ENCODE data around the gene HOXA10. TPM values are rescaled to one million over a fixed set of nuclear protein-coding genes. Genes with fewer than 3 reads are reported as not detected.

The HOXA10 gene
- total RNA-seq, 1 experiment from 2014 or later, result 22.1 TPM

DNA sequence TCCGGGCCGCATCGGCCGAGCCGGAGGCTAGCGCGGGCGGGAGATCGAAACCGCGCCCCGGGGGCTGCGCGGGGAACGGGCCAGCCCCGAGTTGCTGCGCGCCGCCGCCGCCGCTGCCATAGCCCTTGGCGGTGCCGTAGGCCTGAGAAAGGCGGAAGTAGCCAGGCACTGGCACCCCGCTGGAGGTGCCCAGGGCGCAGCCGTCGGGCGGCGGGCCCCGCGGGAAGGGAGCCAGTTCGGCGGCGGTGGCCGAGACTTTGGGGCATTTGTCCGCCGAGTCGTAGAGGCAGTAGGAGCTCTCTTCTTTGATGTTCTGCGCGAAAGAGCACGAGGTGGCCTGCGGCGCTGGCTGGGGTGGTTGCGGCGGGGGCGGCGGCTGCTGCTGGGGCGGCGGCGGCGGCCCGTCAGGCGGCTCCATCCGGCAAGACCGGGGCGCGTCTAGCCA is 587 bp downstream of the HOXA10 start:
- DNase-seq (ENCODE audit: low read depth), result peak; percentile 65
- in situ Hi-C loops (cut with HindIII; ENCODE audit: low pct_unique_long_range_greater_than_20kb, low sequenced_read_pairs), result no loop called here

GRCh38 chr7:27172823-27173510 is 1.2 kb downstream of the HOXA10 start:
- in situ Hi-C loops (cut with HindIII; ENCODE audit: low pct_unique_long_range_greater_than_20kb, low sequenced_read_pairs), result no loop called here
- DNase-seq (ENCODE audit: low read depth), result peak; percentile 87

DNA sequence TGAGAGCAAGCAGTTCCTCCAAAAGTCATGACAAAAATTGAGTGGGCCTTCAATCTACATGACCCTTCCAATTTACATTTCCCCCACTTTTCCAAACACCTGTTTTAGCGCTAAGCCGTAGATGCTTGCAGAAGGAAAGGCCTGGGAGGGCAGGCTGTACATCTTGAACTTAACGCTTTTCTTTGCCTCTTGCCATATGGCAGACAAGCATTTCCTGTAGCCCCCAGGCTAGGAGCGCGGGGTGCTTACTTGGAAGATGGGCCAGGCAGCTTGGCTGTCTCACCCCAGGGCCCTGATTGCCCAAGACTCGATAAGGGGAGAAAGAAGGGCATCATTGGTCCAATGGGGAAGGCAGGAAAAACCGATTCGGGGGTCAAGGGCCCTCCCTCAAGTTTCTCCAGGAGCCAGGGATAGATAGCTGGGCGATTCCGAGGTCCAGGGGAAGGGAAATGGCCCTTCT is 1.8 kb downstream of the HOXA10 start:
- in situ Hi-C loops (cut with HindIII; ENCODE audit: low pct_unique_long_range_greater_than_20kb, low sequenced_read_pairs), result no loop called here

GRCh38 chr7:27171637-27172314 is 2.3 kb downstream of the HOXA10 start:
- DNase-seq (ENCODE audit: low read depth), result peak; percentile 70
- in situ Hi-C loops (cut with HindIII; ENCODE audit: low pct_unique_long_range_greater_than_20kb, low sequenced_read_pairs), result no loop called here

More for the DNA sequence above, 1.8 kb downstream of the HOXA10 start:
- peak; percentile 62 for DNase-seq (ENCODE audit: low read depth)

DNA sequence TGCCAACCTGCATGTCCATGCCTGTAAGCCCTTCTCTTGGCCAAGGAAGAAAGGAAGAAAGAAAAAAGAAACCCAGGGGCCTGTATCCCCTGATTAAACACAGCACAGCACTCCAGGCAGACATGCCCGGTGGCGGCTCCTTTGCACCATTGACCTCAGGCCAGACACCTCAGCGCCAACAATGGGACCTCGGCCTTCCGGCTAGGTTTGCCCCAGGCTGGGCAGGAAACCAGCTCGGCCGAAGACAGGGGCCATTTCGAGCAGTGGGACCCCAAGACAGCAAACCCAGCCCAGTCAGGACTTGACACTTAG is 2.8 kb downstream of the HOXA10 start:
- in situ Hi-C loops (cut with HindIII; ENCODE audit: low pct_unique_long_range_greater_than_20kb, low sequenced_read_pairs), result no loop called here
- DNase-seq (ENCODE audit: low read depth), result peak; percentile 65

DNA sequence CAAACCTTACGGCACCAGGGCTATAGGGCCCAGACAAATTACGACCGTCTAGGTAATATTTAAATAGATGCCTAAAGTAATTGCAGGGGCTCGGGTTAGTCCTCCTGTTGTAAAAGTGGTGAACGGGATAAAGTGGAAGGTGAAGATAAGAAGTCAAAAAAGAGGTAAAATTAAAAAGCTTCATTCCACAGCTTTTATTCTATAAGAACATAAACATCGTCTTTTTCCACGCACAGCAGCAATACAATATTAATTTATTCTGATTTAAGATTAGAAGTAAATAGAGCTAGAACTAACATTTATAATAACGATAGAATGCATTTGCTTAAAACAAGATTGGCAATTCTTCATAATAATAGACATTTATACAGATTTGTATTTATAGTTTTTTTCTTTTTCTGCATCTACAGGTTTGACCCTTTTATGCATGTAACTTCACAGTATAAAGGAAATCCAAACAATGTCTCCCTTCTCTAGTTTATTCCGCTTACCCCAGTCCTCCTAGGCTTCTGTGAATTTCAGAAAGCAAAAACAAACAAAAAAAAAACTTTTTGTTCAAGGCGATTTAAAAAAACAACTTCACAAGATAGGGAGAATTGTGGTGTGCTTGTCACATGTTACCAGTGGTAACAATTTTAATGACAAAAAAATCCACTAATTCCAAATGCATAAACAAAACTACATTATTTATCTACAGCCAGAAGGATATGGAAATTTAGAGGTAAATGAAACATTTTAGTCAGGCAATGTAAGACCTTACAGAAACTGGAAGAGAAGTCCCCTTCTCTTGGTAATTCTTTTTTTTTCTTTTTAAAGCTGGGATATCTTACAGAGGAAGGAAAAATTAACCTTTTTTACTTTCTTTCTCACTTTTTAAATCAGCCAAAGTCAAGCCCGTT is 3.4 kb downstream of the HOXA10 start:
- in situ Hi-C loops (cut with HindIII; ENCODE audit: low pct_unique_long_range_greater_than_20kb, low sequenced_read_pairs), result no loop called here
- DNase-seq (ENCODE audit: low read depth), result peak; percentile 43

- in situ Hi-C loops (cut with HindIII; ENCODE audit: low pct_unique_long_range_greater_than_20kb, low sequenced_read_pairs), result no loop called here
- peak; percentile 71 for DNase-seq (ENCODE audit: low read depth)
Observed at GRCh38 chr7:27169658-27170425, 4.3 kb downstream of the HOXA10 start.

GRCh38 chr7:27168265-27168947 is 5.7 kb downstream of the HOXA10 start:
- DNase-seq (ENCODE audit: low read depth), result peak; percentile 72
- in situ Hi-C loops (cut with HindIII; ENCODE audit: low pct_unique_long_range_greater_than_20kb, low sequenced_read_pairs), result no loop called here

- DNase-seq (ENCODE audit: low read depth), result no peak
- in situ Hi-C loops (cut with HindIII; ENCODE audit: low pct_unique_long_range_greater_than_20kb, low sequenced_read_pairs), result no loop called here
Observed at GRCh38 chr7:27167916-27168264, 6.2 kb downstream of the HOXA10 start.

DNA sequence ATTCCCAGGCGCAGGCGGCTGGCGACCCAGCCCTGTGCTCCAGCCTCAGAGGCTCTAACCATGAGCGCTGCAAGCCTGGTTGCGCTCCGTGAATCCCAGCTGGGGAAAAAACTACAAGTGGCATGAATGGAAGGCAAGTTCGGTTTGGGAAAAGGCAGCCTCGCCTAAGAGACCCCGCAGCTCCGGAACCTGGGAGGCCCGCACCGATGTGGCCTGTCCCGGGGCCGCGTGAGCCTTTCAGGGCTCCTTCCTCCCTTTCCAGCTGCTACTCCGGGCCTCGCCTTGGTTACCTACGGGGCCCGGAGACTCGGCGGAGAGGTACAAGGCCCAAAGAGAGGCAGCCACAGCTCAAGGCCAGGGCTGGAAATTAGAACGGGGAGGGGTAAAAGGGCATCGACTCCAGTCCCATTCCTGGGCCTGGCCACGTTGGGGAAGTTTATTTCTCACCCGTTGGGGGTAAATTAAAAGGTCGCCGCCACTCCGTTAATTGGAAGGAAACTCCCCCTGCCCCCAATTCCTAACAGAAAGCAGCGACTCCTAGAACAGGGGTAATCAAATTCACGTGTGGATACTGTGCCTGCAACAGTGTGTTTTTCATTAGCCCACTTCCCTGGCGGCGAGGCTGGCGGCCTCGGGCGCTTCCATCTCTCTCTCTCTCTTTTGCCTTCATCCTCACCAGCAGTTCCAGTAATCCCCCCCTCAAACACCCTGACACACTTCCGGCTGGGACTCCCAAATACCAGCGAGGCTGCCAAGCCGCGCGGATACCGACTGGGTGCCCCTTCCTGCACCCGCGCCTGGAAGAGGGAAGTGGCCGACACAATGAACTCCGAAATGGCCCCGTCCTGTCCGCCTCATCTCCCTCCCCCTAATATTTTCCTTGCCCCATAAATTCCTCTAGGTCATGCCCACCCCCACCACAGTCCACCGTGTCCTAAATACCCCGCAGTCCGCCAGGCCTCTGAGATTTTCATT is 7.3 kb downstream of the HOXA10 start:
- in situ Hi-C loops (cut with HindIII; ENCODE audit: low pct_unique_long_range_greater_than_20kb, low sequenced_read_pairs), result no loop called here
- peak; percentile 65 for DNase-seq (ENCODE audit: low read depth)

GRCh38 chr7:27165996-27166530 is 8.1 kb downstream of the HOXA10 start:
- in situ Hi-C loops (cut with HindIII; ENCODE audit: low pct_unique_long_range_greater_than_20kb, low sequenced_read_pairs), result no loop called here
- DNase-seq (ENCODE audit: low read depth), result peak; percentile 52

DNA sequence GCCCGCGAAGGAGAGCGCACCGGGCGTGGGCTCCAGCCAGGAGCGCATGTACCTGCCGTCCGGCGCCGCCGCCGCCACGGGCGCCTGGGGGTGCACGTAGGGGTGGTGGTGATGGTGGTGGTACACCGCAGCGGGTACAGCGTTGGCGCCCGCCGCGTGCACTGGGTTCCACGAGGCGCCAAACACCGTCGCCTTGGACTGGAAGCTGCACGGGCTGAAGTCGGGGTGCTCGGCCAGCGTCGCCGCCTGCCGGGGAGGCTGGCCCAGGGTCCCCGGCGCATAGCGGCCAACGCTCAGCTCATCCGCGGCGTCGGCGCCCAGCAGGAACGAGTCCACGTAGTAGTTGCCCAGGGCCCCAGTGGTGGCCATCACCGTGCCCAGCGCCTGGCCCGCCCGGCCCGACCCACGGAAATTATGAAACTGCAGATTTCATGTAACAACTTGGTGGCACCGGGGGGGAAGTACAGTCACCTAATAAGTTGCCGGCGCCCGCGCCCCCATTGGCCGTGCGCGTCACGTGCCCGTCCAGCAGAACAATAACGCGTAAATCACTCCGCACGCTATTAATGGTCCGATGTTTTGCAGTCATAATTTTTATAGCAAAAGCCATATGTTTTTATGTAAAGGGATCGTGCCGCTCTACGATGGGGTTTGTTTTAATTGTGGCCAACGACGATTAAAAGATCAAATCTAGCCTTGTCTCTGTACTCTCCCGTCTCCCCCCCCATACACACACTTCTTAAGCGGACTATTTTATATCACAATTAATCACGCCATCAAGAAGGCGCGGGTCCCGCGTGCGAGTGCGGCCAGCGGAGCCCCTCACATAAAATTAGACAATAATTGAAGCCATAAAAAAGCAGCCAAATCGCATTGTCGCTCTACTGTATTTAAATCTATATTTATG is 8.8 kb downstream of the HOXA10 start, which contains the start of gene HOXA9:
HOXA9 (minus strand) TSS at position 449 of the 907 bp plus-strand sequence; CDS start at position 369, 80 bp downstream.
- DNase-seq (ENCODE audit: low read depth), result peak; percentile 91
- in situ Hi-C loops (cut with HindIII; ENCODE audit: low pct_unique_long_range_greater_than_20kb, low sequenced_read_pairs), result no loop called here

DNA sequence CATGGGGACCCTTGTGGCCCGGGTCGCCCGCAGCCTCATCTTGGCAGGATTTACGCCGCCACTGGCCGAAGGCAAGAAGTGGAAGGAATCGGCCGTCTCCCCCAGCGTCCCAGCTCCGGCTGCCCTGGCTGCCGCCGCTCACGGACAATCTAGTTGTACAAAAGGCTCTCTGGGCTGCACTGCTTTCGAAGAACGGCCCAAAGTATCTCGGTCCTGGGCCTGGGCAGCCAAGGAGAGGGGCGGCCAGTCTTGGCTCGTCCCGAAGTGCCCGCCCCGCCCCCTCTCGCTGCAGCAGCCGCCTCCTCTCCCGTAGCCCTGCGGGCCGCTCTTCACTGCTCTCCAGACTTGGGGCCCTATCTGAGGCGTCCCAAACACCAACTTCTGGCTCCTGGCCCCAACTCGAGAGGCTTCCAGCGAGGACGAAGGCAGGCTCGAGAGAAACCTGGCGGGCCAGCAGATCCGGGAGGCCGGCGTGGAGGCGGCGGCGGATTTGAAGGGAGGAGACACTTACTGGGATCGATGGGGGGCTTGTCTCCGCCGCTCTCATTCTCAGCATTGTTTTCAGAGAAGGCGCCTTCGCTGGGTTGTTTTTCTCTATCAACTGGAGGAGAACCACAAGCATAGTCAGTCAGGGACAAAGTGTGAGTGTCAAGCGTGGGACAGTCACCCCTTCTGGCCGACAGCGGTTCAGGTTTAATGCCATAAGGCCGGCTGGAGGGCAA is 9.6 kb downstream of the HOXA10 start:
- in situ Hi-C loops (cut with HindIII; ENCODE audit: low pct_unique_long_range_greater_than_20kb, low sequenced_read_pairs), result loop anchor here (5.0 kb wide), 1 partner anchor 37 kb away; no protein-coding TSS in a partner anchor
- peak; percentile 54 for DNase-seq (ENCODE audit: low read depth)

- in situ Hi-C loops (cut with HindIII; ENCODE audit: low pct_unique_long_range_greater_than_20kb, low sequenced_read_pairs), result loop anchor here (5.0 kb wide), 1 partner anchor 37 kb away; no protein-coding TSS in a partner anchor
- DNase-seq (ENCODE audit: low read depth), result no peak
Observed at GRCh38 chr7:27164045-27164366, 10.1 kb downstream of the HOXA10 start.
